Measurements from ENCODE around the gene TRAK2. TPM values are rescaled to one million over a fixed set of nuclear protein-coding genes. Genes with fewer than 3 reads are reported as not detected.
A peak's percentile ranks its signal among the peaks of the same experiment; 100 is the strongest.

Gene TRAK2
- total RNA-seq, 4 donors from 2014 or later = 14.3 to 45.4 (median 20.3) TPM

DNA sequence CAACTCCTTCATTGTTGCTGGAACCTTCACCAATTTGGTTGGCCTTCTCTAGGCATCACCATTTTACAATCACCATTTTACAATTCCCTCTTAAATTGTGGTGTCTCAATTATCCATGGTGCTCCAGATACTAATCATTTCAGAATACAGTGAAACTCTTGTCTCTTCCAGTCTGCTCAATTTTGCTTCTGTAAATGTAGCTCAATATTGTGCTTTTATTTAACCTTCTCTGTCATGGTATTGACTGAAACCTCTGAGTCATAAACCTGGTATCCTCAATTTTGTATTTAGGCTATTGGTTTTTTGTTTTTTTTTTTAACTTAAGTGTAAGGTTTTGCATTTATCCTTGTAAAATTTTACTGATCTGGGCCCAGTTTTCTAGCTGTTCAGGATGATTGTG is 16.4 kb upstream of the TRAK2 start:
- Histone ChIP-seq H3K27ac (no peak overlapping the region), H3K36me3 (peaks cover 45% of the 10 kb centered on the region), H3K9me3 (no peaks in the 10 kb centered on the region), H3K4me3 (no peak overlapping the region), H3K27me3 (no peaks in the 10 kb centered on the region), H3K4me1 (no peaks in the 10 kb centered on the region)
- TF ChIP-seq POLR2AphosphoS5 (IDR thresholded peaks at IDR 0.05) (no peak), EP300 (IDR thresholded peaks at IDR 0.05) (no peak), POLR2A (IDR thresholded peaks at IDR 0.05) (no peak)
- TF ChIP-seq, protein P1, sequence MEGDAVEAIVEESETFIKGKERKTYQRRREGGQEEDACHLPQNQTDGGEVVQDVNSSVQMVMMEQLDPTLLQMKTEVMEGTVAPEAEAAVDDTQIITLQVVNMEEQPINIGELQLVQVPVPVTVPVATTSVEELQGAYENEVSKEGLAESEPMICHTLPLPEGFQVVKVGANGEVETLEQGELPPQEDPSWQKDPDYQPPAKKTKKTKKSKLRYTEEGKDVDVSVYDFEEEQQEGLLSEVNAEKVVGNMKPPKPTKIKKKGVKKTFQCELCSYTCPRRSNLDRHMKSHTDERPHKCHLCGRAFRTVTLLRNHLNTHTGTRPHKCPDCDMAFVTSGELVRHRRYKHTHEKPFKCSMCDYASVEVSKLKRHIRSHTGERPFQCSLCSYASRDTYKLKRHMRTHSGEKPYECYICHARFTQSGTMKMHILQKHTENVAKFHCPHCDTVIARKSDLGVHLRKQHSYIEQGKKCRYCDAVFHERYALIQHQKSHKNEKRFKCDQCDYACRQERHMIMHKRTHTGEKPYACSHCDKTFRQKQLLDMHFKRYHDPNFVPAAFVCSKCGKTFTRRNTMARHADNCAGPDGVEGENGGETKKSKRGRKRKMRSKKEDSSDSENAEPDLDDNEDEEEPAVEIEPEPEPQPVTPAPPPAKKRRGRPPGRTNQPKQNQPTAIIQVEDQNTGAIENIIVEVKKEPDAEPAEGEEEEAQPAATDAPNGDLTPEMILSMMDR (IDR thresholded peaks at IDR 0.05) = no peak
- DNase-seq (ENCODE audit: low spot score in 2 of 2) = no peak

DNA sequence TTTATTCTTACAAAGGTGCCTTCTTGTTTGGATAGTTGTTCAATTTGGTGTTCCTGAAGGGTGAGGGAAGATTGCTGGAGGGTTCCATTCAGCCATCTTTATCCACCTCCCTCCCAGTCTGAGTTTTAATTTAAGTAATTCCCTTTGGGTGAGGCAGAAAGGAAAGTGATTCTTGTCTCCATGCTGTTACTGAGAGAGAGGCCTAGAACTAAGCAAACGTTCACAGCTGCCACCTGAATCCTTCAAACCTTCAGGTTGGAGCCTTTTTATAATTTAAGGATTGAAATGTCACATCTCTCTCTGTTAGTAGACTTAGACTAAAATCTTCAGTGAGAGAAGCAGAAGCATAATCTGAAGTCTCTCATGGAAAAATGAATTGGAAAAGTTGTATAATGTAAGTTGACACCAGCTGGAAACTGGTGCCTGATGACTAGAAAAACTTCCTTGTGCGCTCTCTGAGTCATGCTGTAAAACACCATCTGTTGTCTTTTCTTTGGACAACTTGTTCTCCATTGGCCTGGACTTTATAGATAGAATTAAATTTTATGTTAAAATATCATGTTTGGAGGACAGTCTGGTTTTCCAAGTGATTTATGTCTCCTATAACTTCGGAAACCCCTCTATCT is 14.9 kb upstream of the TRAK2 start:
- Histone ChIP-seq H3K4me3 (no peak overlapping the region), H3K36me3 (peaks cover 39% of the 10 kb centered on the region), H3K9me3 (peaks cover 5% of the 10 kb centered on the region), H3K27me3 (no peaks in the 10 kb centered on the region), H3K4me1 (no peaks in the 10 kb centered on the region), H3K27ac (peak overlapping the region; percentile 19)
- 79% methylated on average over 3 of the region's 3 CpGs for WGBS
- no peak for DNase-seq (ENCODE audit: low spot score in 2 of 2)
- TF ChIP-seq POLR2AphosphoS5 (IDR thresholded peaks at IDR 0.05) = no peak
- TF ChIP-seq EP300 (IDR thresholded peaks at IDR 0.05) = no peak
- TF ChIP-seq, protein P1 (IDR thresholded peaks at IDR 0.05) = no peak
- no peak for TF ChIP-seq POLR2A (IDR thresholded peaks at IDR 0.05)

DNA sequence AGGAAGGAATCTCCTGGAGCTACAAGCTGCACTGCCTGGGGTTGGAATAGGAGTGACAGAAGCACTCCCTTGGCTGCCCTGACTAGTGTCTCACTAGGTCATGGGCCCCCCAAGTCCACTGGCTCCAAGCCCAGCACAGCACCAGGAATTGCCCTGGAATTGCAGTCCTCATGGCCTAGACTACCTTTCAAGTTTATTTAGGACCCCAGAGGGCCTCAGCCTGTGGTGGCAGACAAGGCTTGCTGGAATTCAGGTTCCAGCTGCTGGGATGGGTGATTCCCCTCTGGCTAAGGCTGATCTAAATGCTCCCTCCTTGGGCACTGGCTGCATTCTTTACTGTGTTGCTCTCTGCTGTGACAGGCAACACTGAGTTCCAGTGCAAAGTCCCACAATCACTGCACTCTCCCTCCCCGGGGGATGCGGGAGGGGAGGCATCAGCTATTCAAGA is 14.3 kb upstream of the TRAK2 start:
- TF ChIP-seq EP300 (IDR thresholded peaks at IDR 0.05) (no peak), POLR2AphosphoS5 (IDR thresholded peaks at IDR 0.05) (no peak), POLR2A (IDR thresholded peaks at IDR 0.05) (no peak)
- TF ChIP-seq, protein P1 (IDR thresholded peaks at IDR 0.05) = no peak
- 80% methylated on average over 2 of the region's 2 CpGs for WGBS
- H3K9me3 ChIP-seq = peaks cover 5% of the 10 kb centered on the region
- peak overlapping the region; percentile 19 for H3K27ac ChIP-seq
- no peaks in the 10 kb centered on the region for H3K27me3 ChIP-seq
- no peak for DNase-seq (ENCODE audit: low spot score in 2 of 2)
- peaks cover 38% of the 10 kb centered on the region for H3K36me3 ChIP-seq
- H3K4me1 ChIP-seq = no peaks in the 10 kb centered on the region
- H3K4me3 ChIP-seq = no peak overlapping the region

DNA sequence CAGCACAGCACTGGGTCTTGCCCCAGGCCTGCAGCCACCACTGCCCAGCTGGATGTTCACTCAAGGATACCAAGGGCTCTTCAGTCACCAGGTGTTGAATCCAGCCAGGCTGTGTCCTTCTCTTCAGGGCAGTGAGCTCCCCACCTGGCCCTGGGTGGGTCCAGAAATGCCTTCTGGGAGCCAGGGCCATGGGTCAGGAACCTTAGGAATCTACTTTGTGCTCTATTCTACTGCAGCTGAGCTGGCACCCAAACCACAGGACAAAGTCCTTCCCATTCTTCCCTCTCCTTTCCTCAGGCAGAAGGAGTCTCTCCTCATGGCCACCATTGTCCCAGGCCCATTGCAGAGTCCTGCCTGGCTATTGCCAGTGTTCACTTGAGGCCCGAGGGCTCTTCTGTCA is 13.3 kb upstream of the TRAK2 start:
- no peak for DNase-seq (ENCODE audit: low spot score in 2 of 2)
- Histone ChIP-seq H3K36me3 (peaks cover 41% of the 10 kb centered on the region), H3K4me3 (no peak overlapping the region), H3K9me3 (peaks cover 5% of the 10 kb centered on the region), H3K27ac (no peak overlapping the region), H3K4me1 (no peaks in the 10 kb centered on the region), H3K27me3 (no peaks in the 10 kb centered on the region)
- WGBS = no CpG with 5 or more reads among the region's 1 CpG
- TF ChIP-seq POLR2AphosphoS5 (IDR thresholded peaks at IDR 0.05) = no peak
- no peak for TF ChIP-seq EP300 (IDR thresholded peaks at IDR 0.05)
- TF ChIP-seq, protein P1 (IDR thresholded peaks at IDR 0.05) = no peak
- TF ChIP-seq POLR2A (IDR thresholded peaks at IDR 0.05) = no peak

DNA sequence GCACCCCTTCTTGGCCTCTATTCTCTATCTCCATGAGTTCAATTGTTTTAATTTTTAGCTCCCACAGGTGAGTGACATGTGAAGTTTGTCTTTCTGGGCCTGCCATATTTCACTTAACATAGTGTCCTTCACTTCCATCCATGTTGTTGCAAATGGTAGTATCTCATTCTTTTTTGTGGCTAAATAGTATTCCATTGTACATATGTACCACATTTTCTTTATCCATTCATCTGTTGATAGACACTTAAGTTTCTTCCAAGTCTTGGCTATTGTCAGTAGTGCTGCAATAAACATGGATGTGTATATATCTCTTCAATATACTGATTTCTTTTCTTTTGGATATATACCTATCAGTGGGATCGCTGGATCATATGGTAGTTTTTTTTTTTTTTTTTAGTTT is 9.3 kb upstream of the TRAK2 start:
- Histone ChIP-seq H3K4me1 (no peaks in the 10 kb centered on the region), H3K27ac (no peak overlapping the region), H3K36me3 (peaks cover 52% of the 10 kb centered on the region), H3K4me3 (no peak overlapping the region), H3K27me3 (no peaks in the 10 kb centered on the region), H3K9me3 (peaks cover 5% of the 10 kb centered on the region)
- 100% methylated on average over 1 of the region's 1 CpG for WGBS
- TF ChIP-seq POLR2AphosphoS5 (IDR thresholded peaks at IDR 0.05) (no peak), POLR2A (IDR thresholded peaks at IDR 0.05) (no peak), EP300 (IDR thresholded peaks at IDR 0.05) (no peak)
- TF ChIP-seq, protein P1 (IDR thresholded peaks at IDR 0.05) = no peak
- DNase-seq (ENCODE audit: low spot score in 2 of 2) = no peak
